HepG2 (cell line): ENCODE data around the gene SAP30. TPM values are rescaled to one million over a fixed set of nuclear protein-coding genes. Genes with fewer than 3 reads are reported as not detected.

Source experiments
- BRCA1 ChIP-seq: sonication (generic); formaldehyde crosslinking; IDR thresholded peaks from 2 replicates; pipeline ENCODE4 v1.4.0; 2020; ENCODE audit warnings: missing genetic modification reagents
- CENPX ChIP-seq: sonication (generic); formaldehyde crosslinking; IDR thresholded peaks from 2 replicates; pipeline ENCODE4 v1.9.0; 2021; ENCODE audit warnings: mild to moderate bottlenecking, missing genetic modification reagents, moderate library complexity
- EED ChIP-seq: sonication (generic); formaldehyde crosslinking; IDR thresholded peaks from 2 replicates; pipeline ENCODE4 v1.5.0; 2020; ENCODE audit warnings: mild to moderate bottlenecking, missing genetic modification reagents
- FOXA1 ChIP-seq, 2 experiments: fragments of 450-650 bp in 1 of 2; sonication (generic) in 1 of 2; formaldehyde crosslinking in 1 of 2; IDR thresholded peaks; 2 replicates each; pipeline versions ENCODE4 v1.4.0 to v1.6.1; 2016 to 2020; ENCODE audit warnings: missing genetic modification reagents in 1 of 2
- FOXA3 ChIP-seq: IDR thresholded peaks from 2 replicates; pipeline ENCODE4 v1.6.1; 2016; ENCODE audit warnings: missing genetic modification reagents, missing compliant biosample characterization
- HNRNPH1 ChIP-seq: fragments of 200-400 bp; formaldehyde crosslinking; optimal IDR thresholded peaks from 2 replicates; pipeline ENCODE3; 2017; ENCODE audit warnings: mild to moderate bottlenecking, low read depth, low read length
- JUND ChIP-seq: sonication (generic); formaldehyde crosslinking; IDR thresholded peaks from 2 replicates; pipeline ENCODE4 v1.8.0; 2022; ENCODE audit warnings: mild to moderate bottlenecking, missing genetic modification reagents
- NCOR1 ChIP-seq: fragments of 200-600 bp; sonication (generic); IDR thresholded peaks from 2 replicates; pipeline ENCODE4 v1.7.0; 2017; ENCODE audit warnings: antibody characterized with exemption, low read length, borderline replicate concordance
- PAXIP1 ChIP-seq: sonication (generic); formaldehyde crosslinking; conservative IDR thresholded peaks from 2 replicates; pipeline ENCODE4 v1.4.0; 2020; ENCODE audit warnings: mild to moderate bottlenecking, missing genetic modification reagents, moderate library complexity
- SOX6 ChIP-seq, 2 experiments: fragments of 450-650 bp in 1 of 2; sonication (generic) in 1 of 2; formaldehyde crosslinking in 1 of 2; IDR thresholded peaks; 2 replicates each; pipeline versions ENCODE4 v1.4.0 to v1.6.1; 2017 to 2020; ENCODE audit warnings: antibody characterized with exemption in 1 of 2, mild to moderate bottlenecking in 1 of 2, missing genetic modification reagents in 1 of 2
- TRAFD1 ChIP-seq: sonication (generic); formaldehyde crosslinking; IDR thresholded peaks from 2 replicates; pipeline ENCODE4 v1.5.1; 2020; ENCODE audit warnings: missing genetic modification reagents, mild to moderate bottlenecking, borderline replicate concordance
- ZFP1 ChIP-seq: IDR thresholded peaks from 2 replicates; pipeline ENCODE4 v1.6.1; 2016
- ZNF276 ChIP-seq: sonication (generic); formaldehyde crosslinking; IDR thresholded peaks from 2 replicates; pipeline ENCODE4 v1.4.0; 2020; ENCODE audit warnings: mild to moderate bottlenecking, low read depth, missing genetic modification reagents
- ZNF33A ChIP-seq: sonication (generic); formaldehyde crosslinking; IDR thresholded peaks from 2 replicates; pipeline ENCODE4 v1.5.1; 2020; ENCODE audit warnings: missing genetic modification reagents, mild to moderate bottlenecking, moderate library complexity, borderline replicate concordance
- ZNF367 ChIP-seq: sonication (generic); formaldehyde crosslinking; IDR thresholded peaks from 2 replicates; pipeline ENCODE4 v1.4.0; 2020; ENCODE audit warnings: missing genetic modification reagents, borderline replicate concordance
- ZNF572 ChIP-seq: sonication (generic); formaldehyde crosslinking; IDR thresholded peaks from 2 replicates; pipeline ENCODE4 v1.5.1; 2020; ENCODE audit warnings: mild to moderate bottlenecking, missing genetic modification reagents
- ZNF773 ChIP-seq: sonication (generic); formaldehyde crosslinking; IDR thresholded peaks from 2 replicates; pipeline ENCODE4 v1.4.0; 2020; ENCODE audit warnings: missing genetic modification reagents, borderline replicate concordance
- ZNF839 ChIP-seq: sonication (generic); formaldehyde crosslinking; IDR thresholded peaks from 2 replicates; pipeline ENCODE4 v1.4.0; 2020; ENCODE audit warnings: missing genetic modification reagents, mild to moderate bottlenecking, borderline replicate concordance
- polyA plus RNA-seq, 8 experiments: library from polyadenylated mRNA; depleted of rRNA in 3 of 8; stranded (reverse) in 7 of 8; unstranded in 1 of 8; fragments of >200 nt; fragmentation: Illumina TruSeq in 4 of 8; extraction: Trizol in 4 of 8; gene quantifications; 2 replicates each; pipeline versions ENCODE4 v1.2.1 to v1.2.3, GENCODE V29; 2011 to 2016; ENCODE audit warnings: low read depth in 4 of 8, missing spikeins in 1 of 8, mixed read lengths in 1 of 8; ENCODE audit not compliant: insufficient read depth in 1 of 8
- total RNA-seq, 5 experiments: library from RNA; depleted of rRNA; stranded (reverse); fragments of >200 nt; fragmentation: Illumina TruSeq; extraction: Trizol; gene quantifications; 2 replicates each; pipeline ENCODE4 v1.2.3, GENCODE V29; 2016; ENCODE audit warnings: low read depth in 1 of 5
- TF ChIP-seq, protein P1 (sequence below): sonication (generic); formaldehyde crosslinking; IDR thresholded peaks from 2 replicates; pipeline ENCODE4 v1.4.0; 2020; ENCODE audit warnings: missing genetic modification reagents; ENCODE audit errors: not compliant biosample characterization

The SAP30 gene
- total and polyA plus RNA-seq, 2 of the 13 experiments (the other 11 are each of a cell fraction or from before 2014, with no cell fraction given): 14.2 to 25.1 TPM

DNA sequence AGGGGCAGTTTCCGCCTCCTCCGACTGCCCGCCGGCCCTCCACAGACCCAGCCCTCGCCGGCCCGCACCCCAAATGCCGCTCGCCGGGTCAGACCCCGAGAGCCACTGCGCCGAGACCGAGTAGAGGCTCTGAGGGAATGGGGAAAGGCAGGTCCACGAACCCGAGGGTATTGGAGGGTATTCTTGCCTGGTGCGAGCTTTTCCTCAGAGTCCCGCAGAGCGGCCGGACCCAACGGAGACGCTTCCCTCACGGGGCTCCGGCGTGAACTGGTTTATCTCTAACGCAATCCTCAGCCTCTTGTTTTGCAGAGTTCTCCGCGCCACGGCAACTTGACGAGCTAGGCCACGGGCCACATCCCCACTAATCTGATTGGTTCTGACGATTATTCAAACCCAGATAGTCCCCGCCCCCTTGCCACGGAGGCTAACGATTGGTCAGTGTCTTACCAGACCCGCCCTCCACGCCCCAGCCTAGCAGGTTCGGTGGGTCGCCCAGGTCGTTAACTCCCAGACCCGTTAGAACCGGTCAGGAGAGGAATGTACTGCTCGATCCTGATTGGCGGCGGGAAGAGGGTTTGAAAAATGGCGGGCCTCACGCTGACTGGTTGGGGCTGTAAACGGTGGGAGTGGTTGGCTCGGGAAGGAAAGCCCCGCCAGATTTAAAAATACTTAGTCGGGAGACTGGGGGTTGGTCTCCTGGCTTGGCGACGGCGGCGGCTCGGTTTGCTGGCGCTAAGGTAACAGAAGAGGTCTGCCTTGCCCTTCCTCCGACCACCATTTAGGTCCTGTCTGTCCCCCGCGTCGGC is 36.5 kb upstream of the SAP30 start, which contains the start of gene HMGB2 (continued):
- TF ChIP-seq PAXIP1 (CRISPR knock-in tag): peak; percentile 48
- TF ChIP-seq ZNF276: no peak
- TF ChIP-seq EED (CRISPR knock-in tag): 0 out of 2 replicates have a peak, but pooled peaks have one; percentile 25
- TF ChIP-seq ZNF839 (CRISPR knock-in tag): peak; percentile 41; the same call in 1 of the 2 replicates
- 0 out of 2 replicates have a peak, but pooled peaks have one; percentile 50 for TF ChIP-seq BRCA1
- TF ChIP-seq TRAFD1 (CRISPR knock-in tag): no peak
- TF ChIP-seq ZNF773: no peak
- TF ChIP-seq, protein P1, sequence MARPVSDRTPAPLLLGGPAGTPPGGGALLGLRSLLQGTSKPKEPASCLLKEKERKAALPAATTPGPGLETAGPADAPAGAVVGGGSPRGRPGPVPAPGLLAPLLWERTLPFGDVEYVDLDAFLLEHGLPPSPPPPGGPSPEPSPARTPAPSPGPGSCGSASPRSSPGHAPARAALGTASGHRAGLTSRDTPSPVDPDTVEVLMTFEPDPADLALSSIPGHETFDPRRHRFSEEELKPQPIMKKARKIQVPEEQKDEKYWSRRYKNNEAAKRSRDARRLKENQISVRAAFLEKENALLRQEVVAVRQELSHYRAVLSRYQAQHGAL: no peak
- TF ChIP-seq HNRNPH1: no peak
- no peak for TF ChIP-seq ZFP1 (CRISPR knock-in tag)
- no peak; the same call in 1 of the 2 replicates for TF ChIP-seq JUND (CRISPR knock-in tag)
- TF ChIP-seq ZNF33A (CRISPR knock-in tag): no peak
- TF ChIP-seq ZNF367: no peak
- 0 out of 2 replicates have a peak, but pooled peaks have one; percentile 43 for TF ChIP-seq ZNF572 (CRISPR knock-in tag)
- no peak for TF ChIP-seq FOXA1 (IDR thresholded peaks at IDR 0.05)
- TF ChIP-seq FOXA1 (CRISPR knock-in tag; IDR thresholded peaks at IDR 0.05): no peak
- no peak; the same call in 1 of the 2 replicates for TF ChIP-seq NCOR1
- no peak for TF ChIP-seq FOXA3 (CRISPR knock-in tag)
- no peak for TF ChIP-seq SOX6 (IDR thresholded peaks at IDR 0.05)
- TF ChIP-seq SOX6 (CRISPR knock-in tag; IDR thresholded peaks at IDR 0.05): peak; percentile 24; the same call in 1 of the 2 replicates
- TF ChIP-seq CENPX (CRISPR knock-in tag): no peak
